Loucy (cell line): ENCODE data around the gene AGAP1.

Experiments used
- H2AFZ ChIP-seq: fragments of 200-600 bp; sonication (generic); 2 replicates; pipeline ENCODE4 v1.6.0; 2016; ENCODE audit warnings: antibody characterized with exemption, mild to moderate bottlenecking, low read length, moderate library complexity
- H3F3A ChIP-seq: fragments of 200-600 bp; 2 replicates; pipeline ENCODE4 v1.6.0; 2016; ENCODE audit warnings: antibody characterized with exemption, low read depth, mild to moderate bottlenecking
- H3K27me3 ChIP-seq: fragments of 200-600 bp; sonication (generic); 2 replicates; pipeline ENCODE4 v1.6.1; 2014; ENCODE audit warnings: low read length, mild to moderate bottlenecking; ENCODE audit not compliant: insufficient read depth, poor library complexity, severe bottlenecking
- H3K36me3 ChIP-seq: fragments of 200-600 bp; sonication (generic); 2 replicates; pipeline ENCODE4 v1.6.1; 2016; ENCODE audit warnings: low read length; ENCODE audit not compliant: insufficient read depth
- H3K4me1 ChIP-seq: fragments of 200-600 bp; sonication (generic); 2 replicates; pipeline ENCODE4 v1.5.1; 2014; ENCODE audit warnings: low read length, mild to moderate bottlenecking; ENCODE audit not compliant: insufficient read depth, poor library complexity, severe bottlenecking
- H3K4me2 ChIP-seq: fragments of 200-600 bp; sonication (generic); 2 replicates; pipeline ENCODE4 v1.6.0; 2014; ENCODE audit warnings: antibody characterized with exemption, low read length, low read depth, mild to moderate bottlenecking; ENCODE audit not compliant: poor library complexity, severe bottlenecking
- H3K4me3 ChIP-seq: fragments of 200-600 bp; sonication (generic); 2 replicates; pipeline ENCODE4 v1.5.1; 2014; ENCODE audit warnings: low read length, mild to moderate bottlenecking, mixed read lengths; ENCODE audit not compliant: poor library complexity, severe bottlenecking
- H3K79me2 ChIP-seq: fragments of 200-600 bp; sonication (generic); 2 replicates; pipeline ENCODE4 v1.6.1; 2014; ENCODE audit warnings: low read length; ENCODE audit not compliant: insufficient read depth
- H3K9ac ChIP-seq: fragments of 200-600 bp; sonication (generic); 2 replicates; pipeline ENCODE4 v1.6.0; 2014; ENCODE audit warnings: mild to moderate bottlenecking, low read depth, low read length, moderate library complexity; ENCODE audit not compliant: poor library complexity, severe bottlenecking
- H3K9me2 ChIP-seq: fragments of 200-600 bp; sonication (generic); replicated peaks from 2 replicates; pipeline ENCODE4 v1.6.1; 2016; ENCODE audit warnings: low read depth, low read length, mixed read lengths
- H3K9me3 ChIP-seq: fragments of 200-600 bp; sonication (generic); 2 replicates; pipeline ENCODE4 v1.6.1; 2014; ENCODE audit warnings: mild to moderate bottlenecking, antibody characterized with exemption, low read length, low read depth; ENCODE audit not compliant: insufficient read depth
- H4K20me1 ChIP-seq: fragments of 200-600 bp; sonication (generic); 2 replicates; pipeline ENCODE4 v1.6.0; 2014; ENCODE audit warnings: antibody characterized with exemption, low read length, mild to moderate bottlenecking; ENCODE audit not compliant: insufficient read depth, poor library complexity, severe bottlenecking
- EZH2phosphoT487 ChIP-seq: fragments of 200-600 bp; IDR thresholded peaks from 2 replicates; pipeline ENCODE4 v1.6.1; 2018; ENCODE audit warnings: antibody characterized with exemption, mild to moderate bottlenecking, moderate library complexity, borderline replicate concordance
- TF ChIP-seq, protein P1 (sequence below): fragments of 200-600 bp; sonication (generic); conservative IDR thresholded peaks from 2 replicates; pipeline ENCODE4 v1.5.1; 2014; ENCODE audit warnings: mild to moderate bottlenecking, antibody characterized with exemption, low read length

The AGAP1 gene

DNA sequence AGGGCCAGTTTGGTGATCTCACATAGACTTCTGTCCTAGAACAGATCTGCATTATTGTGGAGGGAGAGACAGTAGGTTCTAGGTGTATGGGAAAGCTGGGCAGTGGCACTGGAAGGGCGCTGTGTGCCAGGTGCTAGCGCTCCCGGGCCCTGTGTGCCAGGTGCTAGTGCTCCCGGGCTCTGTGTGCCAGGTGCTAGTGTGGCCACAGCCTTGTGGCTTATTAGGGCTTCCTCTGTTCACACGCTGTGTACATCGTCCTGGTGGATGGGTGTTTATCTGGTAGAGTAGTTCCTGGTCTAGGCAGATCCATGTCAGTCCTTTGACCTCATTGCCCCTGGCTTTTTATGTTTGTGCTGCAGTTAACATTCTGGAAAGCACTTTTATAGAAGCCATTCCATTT, 263.4 kb downstream of the AGAP1 start:
- Histone ChIP-seq H2AFZ (no peak overlapping the region), H3K36me3 (no peaks in the 10 kb centered on the region), H3K4me1 (no peaks in the 10 kb centered on the region), H3K79me2 (no peaks in the 10 kb centered on the region), H3K9ac (no peak overlapping the region), H3K27me3 (no peaks in the 10 kb centered on the region), H3K4me2 (no peak overlapping the region), H3K9me3 (no peaks in the 10 kb centered on the region), H3K4me3 (no peak overlapping the region), H3K9me2 (no peaks in the 10 kb centered on the region), H4K20me1 (no peaks in the 10 kb centered on the region), H3F3A (no peaks in the 10 kb centered on the region)
- TF ChIP-seq, protein P1, sequence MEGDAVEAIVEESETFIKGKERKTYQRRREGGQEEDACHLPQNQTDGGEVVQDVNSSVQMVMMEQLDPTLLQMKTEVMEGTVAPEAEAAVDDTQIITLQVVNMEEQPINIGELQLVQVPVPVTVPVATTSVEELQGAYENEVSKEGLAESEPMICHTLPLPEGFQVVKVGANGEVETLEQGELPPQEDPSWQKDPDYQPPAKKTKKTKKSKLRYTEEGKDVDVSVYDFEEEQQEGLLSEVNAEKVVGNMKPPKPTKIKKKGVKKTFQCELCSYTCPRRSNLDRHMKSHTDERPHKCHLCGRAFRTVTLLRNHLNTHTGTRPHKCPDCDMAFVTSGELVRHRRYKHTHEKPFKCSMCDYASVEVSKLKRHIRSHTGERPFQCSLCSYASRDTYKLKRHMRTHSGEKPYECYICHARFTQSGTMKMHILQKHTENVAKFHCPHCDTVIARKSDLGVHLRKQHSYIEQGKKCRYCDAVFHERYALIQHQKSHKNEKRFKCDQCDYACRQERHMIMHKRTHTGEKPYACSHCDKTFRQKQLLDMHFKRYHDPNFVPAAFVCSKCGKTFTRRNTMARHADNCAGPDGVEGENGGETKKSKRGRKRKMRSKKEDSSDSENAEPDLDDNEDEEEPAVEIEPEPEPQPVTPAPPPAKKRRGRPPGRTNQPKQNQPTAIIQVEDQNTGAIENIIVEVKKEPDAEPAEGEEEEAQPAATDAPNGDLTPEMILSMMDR = no peak
- no peak for TF ChIP-seq EZH2phosphoT487

DNA sequence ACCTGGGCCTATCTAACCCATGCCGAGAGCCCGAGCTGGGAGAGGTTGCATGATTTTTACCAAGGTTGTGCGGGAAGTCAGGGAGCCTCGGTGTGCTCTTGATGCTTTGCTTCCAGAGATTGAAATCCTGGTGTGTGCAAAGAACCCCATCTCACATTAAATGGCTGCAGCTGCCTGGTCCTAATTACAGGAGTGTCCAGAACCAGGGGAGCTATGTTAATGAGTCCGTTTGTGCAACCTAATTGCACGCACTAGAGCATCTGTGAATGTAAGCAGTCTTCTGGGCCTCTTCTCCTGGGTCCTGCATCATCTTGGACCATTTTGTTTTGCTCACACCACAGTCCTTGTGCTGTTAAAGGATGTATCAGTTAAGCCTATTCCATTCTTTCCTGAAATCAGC, 263.8 kb downstream of the AGAP1 start:
- H3K9ac ChIP-seq = no peak overlapping the region
- no peak overlapping the region for H3K4me3 ChIP-seq
- no peak overlapping the region for H3K4me2 ChIP-seq
- no peaks in the 10 kb centered on the region for H3K9me3 ChIP-seq
- no peaks in the 10 kb centered on the region for H3F3A ChIP-seq
- H3K27me3 ChIP-seq = no peaks in the 10 kb centered on the region
- H4K20me1 ChIP-seq = no peaks in the 10 kb centered on the region
- no peak overlapping the region for H2AFZ ChIP-seq
- TF ChIP-seq EZH2phosphoT487 = no peak
- TF ChIP-seq, protein P1 = no peak
- H3K36me3 ChIP-seq = no peaks in the 10 kb centered on the region
- H3K4me1 ChIP-seq = no peaks in the 10 kb centered on the region
- H3K9me2 ChIP-seq = no peaks in the 10 kb centered on the region
- no peaks in the 10 kb centered on the region for H3K79me2 ChIP-seq

DNA sequence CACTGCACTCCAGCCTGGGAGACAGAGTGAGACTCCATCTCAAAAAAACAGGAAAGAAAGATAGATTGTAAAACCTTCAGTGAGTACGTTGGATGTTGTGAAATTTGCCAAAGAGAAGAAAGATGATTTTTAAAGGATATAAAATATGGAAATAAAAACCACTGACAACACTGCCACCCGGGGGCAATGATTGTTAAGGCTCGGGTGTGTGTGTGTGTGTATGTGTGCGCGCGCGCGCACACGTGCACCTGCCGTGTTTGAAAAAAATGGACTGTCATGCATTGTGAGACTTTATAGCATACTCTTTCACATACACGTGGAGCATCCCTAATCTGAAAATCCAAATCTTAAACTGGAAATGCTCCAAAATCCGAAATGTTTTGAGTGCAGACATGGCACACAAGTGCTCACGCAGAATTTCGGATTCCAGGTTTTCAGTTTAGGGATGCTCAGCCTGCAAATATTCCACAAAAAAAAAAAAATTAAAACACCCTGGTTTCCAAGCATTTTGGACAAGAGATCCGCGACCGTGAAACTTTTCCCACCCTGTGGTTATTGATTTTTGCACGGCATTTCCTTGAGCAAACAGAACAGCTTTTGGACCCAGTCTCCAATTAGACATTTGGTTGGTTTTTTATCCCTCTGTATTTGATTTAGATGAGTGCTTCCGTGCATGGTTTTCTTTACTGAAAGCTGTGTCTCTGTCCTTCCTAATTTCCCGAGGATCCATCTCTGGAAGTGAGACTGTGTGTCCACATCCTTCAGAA, 269.2 kb downstream of the AGAP1 start:
- Histone ChIP-seq H3K36me3 (peaks cover 3% of the 10 kb centered on the region; the same call in 1 of the 2 replicates), H3K27me3 (no peaks in the 10 kb centered on the region), H3K79me2 (no peaks in the 10 kb centered on the region), H3K9me3 (no peaks in the 10 kb centered on the region), H3K9ac (no peak overlapping the region), H3K4me1 (no peaks in the 10 kb centered on the region), H3K4me2 (no peak overlapping the region), H3K9me2 (no peaks in the 10 kb centered on the region), H2AFZ (no peak overlapping the region), H4K20me1 (no peaks in the 10 kb centered on the region), H3F3A (no peaks in the 10 kb centered on the region), H3K4me3 (no peak overlapping the region)
- TF ChIP-seq EZH2phosphoT487 = no peak
- TF ChIP-seq, protein P1 = no peak
